Stimulated activated effector memory CD8-positive, alpha-beta T cell treated with anti-CD3 and anti-CD28 coated beads, Interleukin-12 subunit alpha, Interleukin-12 subunit beta, amount 100 ng/mL, for 72 hours (primary cell): ENCODE data around the gene UGT1A7.

Source experiments
- ATAC-seq: fragments of 150-1000 bp; cut with Tn5 transposase; 2 replicates; pipeline ENCODE4 v1.10.0; 2021
- DNase-seq, 2 donors: peaks; one replicate each; pipeline ENCODE4 v3.0.0; 2021 to 2022; ENCODE audit warnings: low spot score in 2 of 2
- H3K27ac Mint-ChIP-seq: one replicate; pipeline ENCODE4 v1.8.0; 2022; ENCODE audit warnings: mild to moderate bottlenecking, mixed read lengths
- H3K36me3 Mint-ChIP-seq: one replicate; pipeline ENCODE4 v1.8.0; 2022; ENCODE audit warnings: mild to moderate bottlenecking, mixed read lengths
- H3K4me1 Mint-ChIP-seq: one replicate; pipeline ENCODE4 v1.8.0; 2022; ENCODE audit warnings: mixed read lengths
- H3K4me3 Mint-ChIP-seq: one replicate; pipeline ENCODE4 v1.8.0; 2022; ENCODE audit warnings: mild to moderate bottlenecking, mixed read lengths
- H3K9me3 Mint-ChIP-seq: one replicate; pipeline ENCODE4 v1.8.0; 2022; ENCODE audit warnings: mixed read lengths

The UGT1A7 gene

DNA sequence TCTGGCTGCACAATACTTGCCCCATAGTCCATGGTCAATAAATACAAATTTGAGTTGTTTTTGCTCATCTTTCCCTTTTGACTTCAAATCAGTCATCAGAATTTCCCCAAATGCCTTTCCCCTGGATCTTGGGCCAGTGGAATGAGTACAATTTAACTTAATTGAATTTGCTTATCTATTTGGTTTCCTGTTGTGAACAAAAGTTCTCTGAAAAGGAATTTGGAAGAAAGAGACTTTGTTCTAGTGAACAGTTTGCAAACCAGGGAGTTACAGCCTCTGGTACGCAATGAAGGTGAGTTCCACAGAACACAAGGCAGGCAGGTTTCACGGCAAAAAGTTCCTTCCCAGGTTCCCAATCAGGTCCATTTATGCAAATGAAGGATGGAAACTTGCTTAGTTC lies 77.1 kb downstream of the UGT1A7 start:
- H3K4me1 Mint-ChIP-seq, result no peaks in the 10 kb centered on the region
- H3K9me3 Mint-ChIP-seq, result no peaks in the 10 kb centered on the region
- DNase-seq, result no peak
- no peak overlapping the region for H3K27ac Mint-ChIP-seq
- H3K4me3 Mint-ChIP-seq, result no peak overlapping the region
- no peaks in the 10 kb centered on the region for H3K36me3 Mint-ChIP-seq
- ATAC-seq, result no peak

DNA sequence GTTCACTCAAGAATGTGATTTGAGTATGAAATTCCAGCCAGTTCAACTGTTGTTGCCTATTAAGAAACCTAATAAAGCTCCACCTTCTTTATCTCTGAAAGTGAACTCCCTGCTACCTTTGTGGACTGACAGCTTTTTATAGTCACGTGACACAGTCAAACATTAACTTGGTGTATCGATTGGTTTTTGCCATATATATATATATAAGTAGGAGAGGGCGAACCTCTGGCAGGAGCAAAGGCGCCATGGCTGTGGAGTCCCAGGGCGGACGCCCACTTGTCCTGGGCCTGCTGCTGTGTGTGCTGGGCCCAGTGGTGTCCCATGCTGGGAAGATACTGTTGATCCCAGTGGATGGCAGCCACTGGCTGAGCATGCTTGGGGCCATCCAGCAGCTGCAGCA lies 78.3 kb downstream of the UGT1A7 start, which contains the start of gene UGT1A1:
TSS of gene UGT1A1 (plus strand) at position 228 of the 400 bp plus-strand sequence. CDS start at position 246, 18 bp downstream.
- no peak within 1 kb of the TSS for H3K27ac Mint-ChIP-seq
- H3K4me3 Mint-ChIP-seq, result no peak within 1 kb of the TSS
- H3K36me3 Mint-ChIP-seq, result no peaks in the 10 kb centered on the region
- no peaks in the 10 kb centered on the region for H3K4me1 Mint-ChIP-seq
- DNase-seq (no peak), ATAC-seq (no peak)
- no peaks in the 10 kb centered on the region for H3K9me3 Mint-ChIP-seq

DNA sequence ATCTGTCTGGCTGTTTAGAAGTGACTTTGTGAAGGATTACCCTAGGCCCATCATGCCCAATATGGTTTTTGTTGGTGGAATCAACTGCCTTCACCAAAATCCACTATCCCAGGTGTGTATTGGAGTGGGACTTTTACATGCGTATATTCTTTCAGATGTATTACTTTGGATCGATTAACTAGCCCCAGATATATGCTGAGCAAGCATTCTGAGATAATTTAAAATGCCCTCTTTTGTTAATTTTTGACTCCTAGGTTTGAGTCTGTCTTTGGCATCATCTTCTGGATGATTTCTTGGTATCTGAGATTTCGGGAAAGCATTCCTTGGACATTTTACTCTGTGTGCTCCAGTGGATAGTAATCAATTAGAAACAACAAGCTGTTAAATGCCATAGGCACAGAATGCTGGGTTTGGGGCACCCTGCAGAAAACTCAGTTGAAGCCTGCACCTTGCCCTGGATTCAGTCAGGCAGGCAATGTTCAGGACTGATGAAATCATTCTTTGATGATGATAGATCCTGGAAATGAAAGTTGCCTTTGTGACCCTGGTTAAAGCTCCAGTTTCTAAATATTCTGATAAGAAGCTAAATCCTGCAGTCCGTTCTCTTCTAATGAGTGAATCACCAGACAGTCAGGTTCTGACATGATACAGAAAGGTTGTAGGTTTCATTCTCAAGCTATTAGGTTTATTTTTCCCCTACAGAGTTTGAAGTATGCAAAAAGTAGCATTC lies 79.5 kb downstream of the UGT1A7 start:
- no peaks in the 10 kb centered on the region for H3K36me3 Mint-ChIP-seq
- no peaks in the 10 kb centered on the region for H3K9me3 Mint-ChIP-seq
- H3K4me3 Mint-ChIP-seq, result no peak overlapping the region
- no peak overlapping the region for H3K27ac Mint-ChIP-seq
- no peak for ATAC-seq
- DNase-seq, result no peak
- H3K4me1 Mint-ChIP-seq, result no peaks in the 10 kb centered on the region

DNA sequence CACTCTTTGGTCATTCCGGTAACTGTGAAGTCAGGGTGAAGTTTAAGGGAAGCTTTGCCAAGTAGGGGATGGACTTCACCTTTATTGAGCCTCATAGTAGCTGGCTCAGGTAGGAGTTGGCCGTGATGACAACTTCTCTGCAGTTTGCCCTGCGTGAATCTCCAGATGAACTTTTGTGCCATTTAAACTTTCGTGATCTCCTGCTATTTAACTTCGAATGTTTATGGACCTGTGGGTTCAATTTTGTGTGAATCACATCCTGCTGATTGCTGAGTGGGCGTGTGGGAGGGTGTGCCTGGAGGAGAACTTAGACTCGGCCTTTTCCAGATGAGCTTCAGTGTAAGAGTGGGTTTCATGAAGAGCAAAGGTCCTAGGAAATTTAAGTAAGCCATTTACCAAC lies 82.6 kb downstream of the UGT1A7 start:
- no peaks in the 10 kb centered on the region for H3K36me3 Mint-ChIP-seq
- H3K27ac Mint-ChIP-seq, result no peak overlapping the region
- no peaks in the 10 kb centered on the region for H3K9me3 Mint-ChIP-seq
- no peak overlapping the region for H3K4me3 Mint-ChIP-seq
- DNase-seq (no peak), ATAC-seq (no peak)
- no peaks in the 10 kb centered on the region for H3K4me1 Mint-ChIP-seq

DNA sequence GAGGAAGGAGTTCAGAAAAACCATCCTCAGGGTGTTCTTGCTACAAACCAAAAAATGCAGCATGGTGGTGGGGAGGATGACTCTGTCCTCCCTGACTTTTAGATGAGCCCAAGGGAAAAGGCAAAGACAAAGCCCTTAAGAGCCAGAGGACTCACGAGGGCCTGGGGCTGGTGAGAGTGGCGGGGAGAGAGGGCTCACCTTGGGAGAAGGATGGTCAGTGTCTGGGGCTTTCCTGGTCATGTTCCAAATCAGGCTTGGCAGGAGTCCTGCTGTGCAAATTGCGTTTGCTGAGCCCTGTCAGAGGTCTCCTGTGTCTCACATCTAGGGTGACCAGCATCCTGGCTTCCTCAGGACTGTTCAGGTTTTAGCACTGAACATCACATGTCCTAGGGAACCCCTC lies 83.1 kb downstream of the UGT1A7 start:
- no peak overlapping the region for H3K4me3 Mint-ChIP-seq
- DNase-seq (no peak), ATAC-seq (no peak)
- H3K9me3 Mint-ChIP-seq, result no peaks in the 10 kb centered on the region
- no peaks in the 10 kb centered on the region for H3K4me1 Mint-ChIP-seq
- H3K27ac Mint-ChIP-seq, result no peak overlapping the region
- no peaks in the 10 kb centered on the region for H3K36me3 Mint-ChIP-seq

DNA sequence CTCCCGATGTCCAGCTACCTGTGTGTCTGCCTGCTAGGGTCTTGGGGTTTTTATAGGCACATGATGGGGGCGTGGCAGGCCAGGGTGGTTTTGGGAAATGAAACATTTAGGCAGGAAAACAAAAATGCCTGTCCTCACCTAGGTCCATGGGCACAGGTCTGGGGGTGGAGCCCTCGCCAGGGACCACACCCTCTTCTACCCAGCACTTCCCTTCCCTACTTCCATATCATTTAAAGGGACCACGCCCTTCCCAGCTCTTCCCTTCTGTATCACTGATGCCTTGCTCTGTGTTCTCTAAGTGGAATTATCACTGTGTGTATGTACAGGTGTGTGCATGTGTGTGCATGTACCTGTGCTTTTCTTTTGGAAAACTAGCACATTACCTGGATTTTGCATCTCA lies 84.7 kb downstream of the UGT1A7 start:
- Mint-ChIP-seq H3K4me1 (no peaks in the 10 kb centered on the region), H3K4me3 (no peak overlapping the region)

DNA sequence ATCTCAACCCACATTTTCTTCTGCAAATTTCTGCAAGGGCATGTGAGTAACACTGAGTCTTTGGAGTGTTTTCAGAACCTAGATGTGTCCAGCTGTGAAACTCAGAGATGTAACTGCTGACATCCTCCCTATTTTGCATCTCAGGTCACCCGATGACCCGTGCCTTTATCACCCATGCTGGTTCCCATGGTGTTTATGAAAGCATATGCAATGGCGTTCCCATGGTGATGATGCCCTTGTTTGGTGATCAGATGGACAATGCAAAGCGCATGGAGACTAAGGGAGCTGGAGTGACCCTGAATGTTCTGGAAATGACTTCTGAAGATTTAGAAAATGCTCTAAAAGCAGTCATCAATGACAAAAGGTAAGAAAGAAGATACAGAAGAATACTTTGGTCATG lies 86.4 kb downstream of the UGT1A7 start:
- H3K36me3 Mint-ChIP-seq, result no peaks in the 10 kb centered on the region
- no peaks in the 10 kb centered on the region for H3K9me3 Mint-ChIP-seq
- no peak overlapping the region for H3K4me3 Mint-ChIP-seq
- H3K27ac Mint-ChIP-seq, result no peak overlapping the region
- DNase-seq (no peak), ATAC-seq (no peak)
- no peaks in the 10 kb centered on the region for H3K4me1 Mint-ChIP-seq

More for the DNA sequence above, 84.7 kb downstream of the UGT1A7 start:
- no peaks in the 10 kb centered on the region for H3K36me3 Mint-ChIP-seq
- no peaks in the 10 kb centered on the region for H3K9me3 Mint-ChIP-seq
- DNase-seq (no peak), ATAC-seq (no peak)
- no peak overlapping the region for H3K27ac Mint-ChIP-seq

DNA sequence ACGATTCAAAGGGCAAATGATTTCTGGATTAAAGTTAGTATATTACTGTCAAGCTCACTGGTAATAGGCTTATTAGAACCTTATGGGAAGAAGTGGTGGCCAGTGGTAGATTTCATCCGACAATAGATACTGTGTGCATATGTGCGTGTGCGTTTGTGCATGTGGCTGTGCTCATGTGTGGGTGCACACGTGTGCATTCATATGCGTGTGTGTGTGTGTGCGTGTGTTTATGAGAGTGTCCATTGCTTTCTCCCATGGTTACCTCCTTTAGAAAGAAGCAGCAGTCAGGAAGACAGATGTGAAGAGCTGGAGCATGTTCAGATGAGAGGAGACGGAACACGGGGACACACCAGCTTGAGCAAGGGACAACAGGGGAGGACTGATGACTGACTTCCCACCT lies 87.6 kb downstream of the UGT1A7 start:
- Mint-ChIP-seq H3K4me3 (no peak overlapping the region), H3K27ac (no peak overlapping the region), H3K4me1 (no peaks in the 10 kb centered on the region), H3K9me3 (no peaks in the 10 kb centered on the region), H3K36me3 (no peaks in the 10 kb centered on the region)
- DNase-seq (no peak), ATAC-seq (no peak)

DNA sequence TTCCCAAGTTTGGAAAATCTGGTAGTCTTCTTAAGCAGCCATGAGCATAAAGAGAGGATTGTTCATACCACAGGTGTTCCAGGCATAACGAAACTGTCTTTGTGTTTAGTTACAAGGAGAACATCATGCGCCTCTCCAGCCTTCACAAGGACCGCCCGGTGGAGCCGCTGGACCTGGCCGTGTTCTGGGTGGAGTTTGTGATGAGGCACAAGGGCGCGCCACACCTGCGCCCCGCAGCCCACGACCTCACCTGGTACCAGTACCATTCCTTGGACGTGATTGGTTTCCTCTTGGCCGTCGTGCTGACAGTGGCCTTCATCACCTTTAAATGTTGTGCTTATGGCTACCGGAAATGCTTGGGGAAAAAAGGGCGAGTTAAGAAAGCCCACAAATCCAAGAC lies 90.5 kb downstream of the UGT1A7 start:
- no peak for DNase-seq
- no peaks in the 10 kb centered on the region for H3K4me1 Mint-ChIP-seq
- H3K9me3 Mint-ChIP-seq, result peaks cover 10% of the 10 kb centered on the region
- H3K27ac Mint-ChIP-seq, result no peak overlapping the region
- H3K36me3 Mint-ChIP-seq, result no peaks in the 10 kb centered on the region
- H3K4me3 Mint-ChIP-seq, result no peak overlapping the region
- no peak for ATAC-seq

DNA sequence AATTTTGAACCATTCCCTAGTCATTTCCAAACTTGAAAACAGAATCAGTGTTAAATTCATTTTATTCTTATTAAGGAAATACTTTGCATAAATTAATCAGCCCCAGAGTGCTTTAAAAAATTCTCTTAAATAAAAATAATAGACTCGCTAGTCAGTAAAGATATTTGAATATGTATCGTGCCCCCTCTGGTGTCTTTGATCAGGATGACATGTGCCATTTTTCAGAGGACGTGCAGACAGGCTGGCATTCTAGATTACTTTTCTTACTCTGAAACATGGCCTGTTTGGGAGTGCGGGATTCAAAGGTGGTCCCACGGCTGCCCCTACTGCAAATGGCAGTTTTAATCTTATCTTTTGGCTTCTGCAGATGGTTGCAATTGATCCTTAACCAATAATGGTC lies 90.9 kb downstream of the UGT1A7 start:
- Mint-ChIP-seq H3K4me3 (no peak overlapping the region), H3K9me3 (peaks cover 11% of the 10 kb centered on the region), H3K36me3 (no peaks in the 10 kb centered on the region), H3K27ac (no peak overlapping the region), H3K4me1 (no peaks in the 10 kb centered on the region)
- no peak for ATAC-seq
- DNase-seq, result no peak

DNA sequence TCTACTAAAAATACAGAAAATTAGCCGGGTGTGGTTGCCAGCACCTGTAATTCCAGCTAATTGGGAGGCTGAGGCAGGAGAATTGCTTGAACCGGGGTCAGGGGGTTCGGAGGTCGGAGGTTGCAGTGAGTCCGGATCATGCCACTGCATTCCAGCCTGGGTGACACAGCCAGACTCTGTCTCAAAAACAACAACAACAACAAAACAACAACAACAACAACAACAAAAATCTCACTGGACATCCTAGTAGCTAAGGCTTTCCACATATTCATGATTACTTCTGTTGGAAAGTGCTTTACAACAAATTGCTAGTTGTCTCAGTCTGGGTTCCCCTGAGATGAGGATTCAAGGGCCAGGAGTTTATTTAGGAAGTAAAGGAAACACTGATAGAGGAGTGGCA lies 92.2 kb downstream of the UGT1A7 start:
- DNase-seq (no peak), ATAC-seq (no peak)
- H3K36me3 Mint-ChIP-seq, result no peaks in the 10 kb centered on the region
- H3K4me1 Mint-ChIP-seq, result no peaks in the 10 kb centered on the region
- H3K4me3 Mint-ChIP-seq, result no peak overlapping the region
- no peak overlapping the region for H3K27ac Mint-ChIP-seq
- peaks cover 11% of the 10 kb centered on the region for H3K9me3 Mint-ChIP-seq

DNA sequence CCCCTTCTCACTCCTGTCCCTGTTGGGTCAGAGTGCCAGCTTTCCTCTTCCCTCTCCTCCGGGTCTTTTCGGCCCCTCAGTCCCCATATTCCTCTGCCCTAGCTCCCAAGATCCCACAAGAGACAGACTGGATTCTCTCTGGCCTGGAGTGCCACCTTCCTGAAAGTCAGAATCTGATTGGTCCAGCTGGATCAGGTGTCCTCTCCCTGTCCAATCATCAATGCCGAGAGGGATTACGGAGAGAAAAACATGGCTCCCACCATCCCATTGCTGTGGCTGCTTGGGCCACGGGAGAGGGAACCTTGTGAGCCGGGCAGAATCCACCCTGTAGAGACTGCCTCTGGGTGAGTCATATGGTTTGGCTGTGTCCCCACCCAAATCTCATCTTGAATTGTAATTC lies 93.7 kb downstream of the UGT1A7 start:
- Mint-ChIP-seq H3K27ac (no peak overlapping the region), H3K9me3 (peaks cover 11% of the 10 kb centered on the region), H3K4me1 (no peaks in the 10 kb centered on the region), H3K36me3 (no peaks in the 10 kb centered on the region), H3K4me3 (no peak overlapping the region)
- ATAC-seq (no peak), DNase-seq (no peak)

DNA sequence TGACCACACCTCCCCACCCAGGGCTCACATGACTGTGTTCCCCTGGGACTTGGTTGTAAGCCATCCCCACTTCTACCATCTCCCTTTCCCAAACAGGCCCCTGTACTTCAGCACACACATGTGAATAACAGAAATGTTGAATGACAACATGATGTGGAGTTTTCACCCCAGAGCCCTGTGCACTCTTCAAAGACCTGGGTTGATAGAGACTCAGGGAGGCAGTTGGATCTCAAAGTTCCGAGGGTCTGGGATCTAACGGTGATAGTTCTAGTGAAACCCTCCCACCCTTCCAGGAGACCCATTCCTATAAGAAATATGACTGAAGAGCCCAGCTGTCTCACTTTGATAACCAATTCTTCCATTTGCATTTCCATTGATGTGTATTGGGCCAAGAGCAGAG lies 96.3 kb downstream of the UGT1A7 start, which contains the start of gene MROH2A:
TSS of gene MROH2A (plus strand) at position 301 of the 400 bp plus-strand sequence. CDS start 1,029 bp downstream, outside the sequence.
- Mint-ChIP-seq H3K36me3 (no peaks in the 10 kb centered on the region), H3K4me3 (no peak within 1 kb of the TSS), H3K9me3 (peaks cover 11% of the 10 kb centered on the region), H3K27ac (no peak within 1 kb of the TSS), H3K4me1 (no peaks in the 10 kb centered on the region)
- ATAC-seq (no peak), DNase-seq (no peak)

DNA sequence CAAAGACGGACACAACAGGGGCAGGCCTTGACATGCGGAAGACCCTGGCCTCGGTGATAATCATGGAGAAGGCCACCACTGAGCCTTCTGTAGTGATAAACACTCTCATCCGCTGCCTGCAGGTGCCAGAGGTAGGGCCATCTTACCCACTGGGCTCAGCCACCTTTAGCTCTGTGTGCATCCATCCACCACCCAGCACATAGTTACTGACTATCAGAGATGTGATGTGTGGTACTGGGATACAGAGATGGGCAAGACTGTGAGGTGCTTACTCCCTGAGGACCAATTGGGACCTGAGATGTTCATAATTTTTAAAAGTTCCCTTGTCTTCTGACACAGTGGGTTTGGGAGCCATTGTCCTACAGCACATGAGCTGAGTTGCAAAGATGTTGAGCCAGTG lies 98.0 kb downstream of the UGT1A7 start:
- peaks cover 11% of the 10 kb centered on the region for H3K9me3 Mint-ChIP-seq
- H3K4me1 Mint-ChIP-seq, result no peaks in the 10 kb centered on the region
- DNase-seq (no peak), ATAC-seq (peak; percentile 28)
- no peak overlapping the region for H3K4me3 Mint-ChIP-seq
- H3K36me3 Mint-ChIP-seq, result no peaks in the 10 kb centered on the region
- H3K27ac Mint-ChIP-seq, result no peak overlapping the region

DNA sequence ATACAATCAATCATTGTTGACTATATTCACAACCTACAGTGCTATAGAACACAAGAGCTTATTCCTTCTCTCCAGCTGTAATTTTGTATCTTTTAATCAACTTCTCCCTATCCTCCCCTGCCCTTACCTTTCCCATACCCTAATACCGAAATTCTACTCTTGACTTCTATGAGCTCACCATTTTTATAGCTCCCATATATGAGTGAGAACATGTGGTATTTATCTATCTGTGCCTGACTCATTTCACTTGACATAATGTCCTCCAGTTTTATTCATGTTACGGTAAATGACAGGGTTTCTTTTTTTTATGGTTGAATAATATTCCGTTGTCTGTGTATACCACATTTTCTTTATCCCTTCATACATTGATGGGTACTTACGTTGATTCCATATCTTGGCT lies 99.1 kb downstream of the UGT1A7 start:
- Mint-ChIP-seq H3K9me3 (peaks cover 10% of the 10 kb centered on the region), H3K36me3 (no peaks in the 10 kb centered on the region), H3K4me1 (no peaks in the 10 kb centered on the region), H3K27ac (no peak overlapping the region), H3K4me3 (no peak overlapping the region)
- ATAC-seq (no peak), DNase-seq (no peak)

DNA sequence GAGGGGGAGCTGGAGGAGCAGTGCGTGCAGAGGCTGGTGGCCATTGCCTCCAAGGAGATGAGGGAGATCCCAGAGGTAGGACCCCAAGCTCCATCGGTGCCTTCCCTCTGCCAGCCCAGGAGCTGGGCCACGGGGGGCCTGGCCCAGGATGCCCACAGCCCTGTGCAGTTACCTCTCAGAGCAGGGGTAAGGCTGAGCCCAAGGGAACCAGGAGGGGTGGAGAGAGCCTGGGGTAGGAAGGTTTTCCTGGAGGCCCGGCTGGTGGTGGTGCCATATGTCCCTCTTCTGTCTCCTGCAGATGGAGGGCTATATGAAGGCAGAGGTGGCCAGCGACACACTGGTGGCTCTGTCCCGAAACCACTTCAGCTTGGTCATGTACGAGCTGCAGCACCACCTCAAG lies 107.9 kb downstream of the UGT1A7 start:
- ATAC-seq (peak; percentile 20), DNase-seq (peak in 1 of 2 donors; percentile 39)
- no peaks in the 10 kb centered on the region for H3K36me3 Mint-ChIP-seq
- no peak overlapping the region for H3K27ac Mint-ChIP-seq
- no peaks in the 10 kb centered on the region for H3K4me1 Mint-ChIP-seq
- H3K4me3 Mint-ChIP-seq, result no peak overlapping the region
- peaks cover 3% of the 10 kb centered on the region for H3K9me3 Mint-ChIP-seq
